HepG2 (cell line): ENCODE measurements around the gene TLNRD1. TPM values are rescaled to one million over a fixed set of nuclear protein-coding genes. Genes with fewer than 3 reads are reported as not detected.
A peak's percentile ranks its signal among the peaks of the same experiment; 100 is the strongest.

Experiments
- BRCA1 ChIP-seq: sonication (generic); formaldehyde crosslinking; IDR thresholded peaks from 2 replicates; pipeline ENCODE4 v1.4.0; 2020; ENCODE audit warnings: missing genetic modification reagents
- CEBPB ChIP-seq: IDR thresholded peaks from 2 replicates; pipeline ENCODE4 v1.6.1; 2011; ENCODE audit warnings: low read depth, low read length, improper control_type of control experiment, borderline replicate concordance
- DBP ChIP-seq: sonication (generic); formaldehyde crosslinking; IDR thresholded peaks from 2 replicates; pipeline ENCODE4 v1.4.0; 2020; ENCODE audit warnings: missing genetic modification reagents; ENCODE audit errors: not compliant biosample characterization
- GZF1 ChIP-seq: sonication (generic); formaldehyde crosslinking; IDR thresholded peaks from 2 replicates; pipeline ENCODE4 v1.5.1; 2020; ENCODE audit warnings: mild to moderate bottlenecking, missing genetic modification reagents
- HNRNPH1 ChIP-seq: fragments of 200-400 bp; formaldehyde crosslinking; optimal IDR thresholded peaks from 2 replicates; pipeline ENCODE3; 2017; ENCODE audit warnings: mild to moderate bottlenecking, low read depth, low read length
- MEIS2 ChIP-seq: sonication (generic); formaldehyde crosslinking; IDR thresholded peaks from 2 replicates; pipeline ENCODE4 v1.9.0; 2021; ENCODE audit warnings: mild to moderate bottlenecking, missing genetic modification reagents
- NPAS2 ChIP-seq: sonication (generic); formaldehyde crosslinking; IDR thresholded peaks from 2 replicates; pipeline ENCODE4 v1.8.0; 2022; ENCODE audit warnings: mild to moderate bottlenecking, missing genetic modification reagents, borderline replicate concordance
- ONECUT2 ChIP-seq: sonication (generic); formaldehyde crosslinking; IDR thresholded peaks from 2 replicates; pipeline ENCODE4 v1.4.0; 2020; ENCODE audit warnings: missing genetic modification reagents
- PCBP1 ChIP-seq: fragments of 200-400 bp; formaldehyde crosslinking; IDR thresholded peaks from 2 replicates; pipeline ENCODE4 v1.6.1; 2017; ENCODE audit warnings: mild to moderate bottlenecking, low read depth, low read length, borderline replicate concordance
- POGK ChIP-seq: sonication (generic); formaldehyde crosslinking; conservative IDR thresholded peaks from 2 replicates; pipeline ENCODE4 v1.8.0; 2022; ENCODE audit warnings: mild to moderate bottlenecking, moderate library complexity, missing genetic modification reagents
- RAD51 ChIP-seq: fragments of 450-650 bp; IDR thresholded peaks from 2 replicates; pipeline ENCODE4 v1.6.1; 2016; ENCODE audit warnings: borderline replicate concordance
- RFXAP ChIP-seq: sonication (generic); formaldehyde crosslinking; IDR thresholded peaks from 2 replicates; pipeline ENCODE4 v1.4.0; 2020; ENCODE audit warnings: missing genetic modification reagents, borderline replicate concordance
- SIN3A ChIP-seq: IDR thresholded peaks from 2 replicates; pipeline ENCODE4 v1.6.1; 2011; ENCODE audit warnings: low read depth, mild to moderate bottlenecking, control low read depth, low read length, borderline replicate concordance
- SMAD3 ChIP-seq: sonication (generic); formaldehyde crosslinking; IDR thresholded peaks from 2 replicates; pipeline ENCODE4 v1.4.0; 2020; ENCODE audit warnings: missing genetic modification reagents
- SOX5 ChIP-seq: IDR thresholded peaks from 2 replicates; pipeline ENCODE4 v1.6.1; 2016; ENCODE audit warnings: borderline replicate concordance
- TARDBP ChIP-seq: sonication (generic); formaldehyde crosslinking; IDR thresholded peaks from 2 replicates; pipeline ENCODE4 v1.8.0; 2022; ENCODE audit warnings: mild to moderate bottlenecking, missing genetic modification reagents
- TEAD3 ChIP-seq: optimal IDR thresholded peaks from 2 replicates; pipeline ENCODE3; 2016; ENCODE audit warnings: borderline replicate concordance
- TRAFD1 ChIP-seq: sonication (generic); formaldehyde crosslinking; IDR thresholded peaks from 2 replicates; pipeline ENCODE4 v1.5.1; 2020; ENCODE audit warnings: missing genetic modification reagents, mild to moderate bottlenecking, borderline replicate concordance
- USF2 ChIP-seq, 2 experiments: sonication (generic) in 1 of 2; formaldehyde crosslinking in 1 of 2; IDR thresholded peaks; 2 replicates each; pipeline versions ENCODE4 v1.5.1 to v1.6.1; 2011 to 2020; ENCODE audit warnings: borderline replicate concordance in 1 of 2, low read depth in 1 of 2, low read length in 1 of 2, mild to moderate bottlenecking in 1 of 2, missing genetic modification reagents in 1 of 2, moderate library complexity in 1 of 2
- ZKSCAN1 ChIP-seq: fragments of 150-350 bp; IDR thresholded peaks from 2 replicates; pipeline ENCODE4 v1.6.1; 2014; ENCODE audit warnings: low read length
- ZNF121 ChIP-seq: sonication (generic); formaldehyde crosslinking; IDR thresholded peaks from 2 replicates; pipeline ENCODE4 v1.5.0; 2020; ENCODE audit warnings: mild to moderate bottlenecking, missing genetic modification reagents
- ZNF232 ChIP-seq: sonication (generic); formaldehyde crosslinking; IDR thresholded peaks from 2 replicates; pipeline ENCODE4 v1.4.0; 2020; ENCODE audit warnings: missing genetic modification reagents, borderline replicate concordance
- ZNF558 ChIP-seq: sonication (generic); formaldehyde crosslinking; IDR thresholded peaks from 2 replicates; pipeline ENCODE4 v1.9.0; 2022; ENCODE audit warnings: mild to moderate bottlenecking, missing genetic modification reagents, borderline replicate concordance
- ZNF567 ChIP-seq: sonication (generic); formaldehyde crosslinking; IDR thresholded peaks from 2 replicates; pipeline ENCODE4 v1.8.1; 2023; ENCODE audit warnings: mild to moderate bottlenecking, missing genetic modification reagents, borderline replicate concordance
- ZNF788 ChIP-seq: sonication (generic); formaldehyde crosslinking; IDR thresholded peaks from 2 replicates; pipeline ENCODE4 v1.5.0; 2020; ENCODE audit warnings: mild to moderate bottlenecking, missing genetic modification reagents, borderline replicate concordance
- polyA plus RNA-seq, 8 experiments: library from polyadenylated mRNA; depleted of rRNA in 3 of 8; stranded (reverse) in 7 of 8; unstranded in 1 of 8; fragments of >200 nt; fragmentation: Illumina TruSeq in 4 of 8; extraction: Trizol in 4 of 8; gene quantifications; 2 replicates each; pipeline versions ENCODE4 v1.2.1 to v1.2.3, GENCODE V29; 2011 to 2016; ENCODE audit warnings: low read depth in 4 of 8, missing spikeins in 1 of 8, mixed read lengths in 1 of 8; ENCODE audit not compliant: insufficient read depth in 1 of 8
- total RNA-seq, 5 experiments: library from RNA; depleted of rRNA; stranded (reverse); fragments of >200 nt; fragmentation: Illumina TruSeq; extraction: Trizol; gene quantifications; 2 replicates each; pipeline ENCODE4 v1.2.3, GENCODE V29; 2016; ENCODE audit warnings: low read depth in 1 of 5

TLNRD1 gene
- total and polyA plus RNA-seq, 2 of the 13 experiments (the other 11 are each of a cell fraction or from before 2014, with no cell fraction given) = 3.4 to 5.3 TPM

GRCh38 chr15:81000624-81001151 is at the start of gene TLNRD1 (continued):
- TF ChIP-seq RAD51 (no peak), NPAS2 (no peak), TARDBP (CRISPR knock-in tag) (no peak), SIN3A (no peak), POGK (CRISPR knock-in tag) (peak; percentile 81), RFXAP (CRISPR knock-in tag) (no peak), USF2 (IDR thresholded peaks at IDR 0.05; ENCODE audit: low read depth, low read length) (no peak), USF2 (CRISPR knock-in tag; IDR thresholded peaks at IDR 0.05; ENCODE audit: borderline replicate concordance) (no peak), ZKSCAN1 (no peak), TRAFD1 (CRISPR knock-in tag) (no peak), CEBPB (no peak), GZF1 (CRISPR knock-in tag) (no peak), ZNF788 (peak; percentile 22; the same call in 1 of the 2 replicates), SOX5 (CRISPR knock-in tag) (no peak), BRCA1 (CRISPR knock-in tag) (no peak), DBP (CRISPR knock-in tag) (no peak), ZNF558 (no peak), ONECUT2 (CRISPR knock-in tag) (no peak), HNRNPH1 (no peak), SMAD3 (CRISPR knock-in tag) (no peak), ZNF232 (0 out of 2 replicates have a peak, but pooled peaks have one; percentile 2), ZNF121 (CRISPR knock-in tag) (no peak; the same call in 1 of the 2 replicates), PCBP1 (no peak), MEIS2 (CRISPR knock-in tag) (peak; percentile 12; the same call in 1 of the 2 replicates), ZNF567 (CRISPR knock-in tag) (no peak), TEAD3 (CRISPR knock-in tag) (no peak)
